IPS-11a (cell line): ENCODE results near the gene SEC11A.
A peak's percentile ranks its signal among the peaks of the same experiment; 100 is the strongest.
"Not testable (repeated sequence)": the region's sequence is repeated elsewhere in the genome, so short reads cannot be mapped to it uniquely, and the experiment has no call there.

Source experiments
- H3K4me3 ChIP-seq: one replicate; pipeline ENCODE4 v1.5.1; 2013; ENCODE audit warnings: low read depth, low read length, control low read depth

Gene SEC11A

DNA sequence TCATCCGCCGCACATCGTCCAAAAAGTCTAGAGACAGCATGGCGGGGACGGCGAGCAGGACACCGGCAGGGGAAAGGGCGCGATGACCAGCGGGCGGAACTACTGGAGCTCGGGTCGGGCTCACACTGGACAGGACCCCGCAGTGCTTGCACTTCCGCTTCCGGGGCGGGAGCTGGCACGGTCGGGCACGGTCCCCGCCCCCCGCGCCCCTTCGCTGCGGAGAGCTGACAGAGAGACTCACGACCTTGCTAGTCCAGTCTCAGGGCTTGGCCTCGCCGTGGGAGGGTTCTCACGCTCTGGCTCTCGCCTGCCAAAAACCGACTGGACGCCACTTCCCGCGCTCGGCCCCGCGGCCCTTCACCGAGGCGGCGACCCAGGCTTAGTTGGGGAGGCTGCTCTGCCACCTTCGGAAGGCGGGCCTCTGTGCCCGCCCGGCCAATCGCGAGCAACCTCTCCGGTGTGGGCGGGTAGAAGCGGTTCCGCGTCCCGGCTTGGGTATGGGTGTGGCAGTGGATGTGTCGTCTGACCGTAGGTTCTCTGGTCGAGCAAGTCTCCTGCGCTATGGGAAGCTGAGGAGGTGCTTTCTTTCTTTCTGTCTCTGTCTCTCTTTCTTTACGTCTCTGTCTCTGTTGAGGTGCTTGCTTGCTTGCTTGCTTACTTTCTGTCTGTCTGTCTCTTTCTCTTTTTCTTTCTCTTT lies at the start of gene SEC11A:
SEC11A (minus strand) TSS at position 104 of the 697 bp plus-strand sequence; CDS start at position 40, 64 bp downstream.
- H3K4me3 ChIP-seq, result peak within 1 kb of the TSS; percentile 90

DNA sequence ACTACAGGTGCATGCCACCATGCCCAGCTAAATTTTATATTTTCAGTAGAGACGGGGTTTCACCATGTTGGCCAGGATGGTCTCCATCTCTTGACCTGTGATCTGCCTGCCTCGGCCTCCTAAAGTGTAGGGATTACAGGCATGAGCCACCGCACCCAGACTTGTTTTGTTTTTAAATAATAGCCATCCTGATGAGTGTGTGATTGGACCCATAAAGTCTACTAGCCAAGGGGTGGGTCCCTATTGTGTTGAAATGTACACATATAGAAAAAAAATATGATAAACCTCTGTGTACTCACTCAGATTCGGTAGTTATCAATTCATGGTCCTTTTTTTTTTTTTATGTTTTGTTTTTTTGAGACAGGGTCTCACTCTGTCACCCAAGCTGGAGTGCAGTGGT lies 49.7 kb upstream of the SEC11A start:
- H3K4me3 ChIP-seq, result no peak overlapping the region

DNA sequence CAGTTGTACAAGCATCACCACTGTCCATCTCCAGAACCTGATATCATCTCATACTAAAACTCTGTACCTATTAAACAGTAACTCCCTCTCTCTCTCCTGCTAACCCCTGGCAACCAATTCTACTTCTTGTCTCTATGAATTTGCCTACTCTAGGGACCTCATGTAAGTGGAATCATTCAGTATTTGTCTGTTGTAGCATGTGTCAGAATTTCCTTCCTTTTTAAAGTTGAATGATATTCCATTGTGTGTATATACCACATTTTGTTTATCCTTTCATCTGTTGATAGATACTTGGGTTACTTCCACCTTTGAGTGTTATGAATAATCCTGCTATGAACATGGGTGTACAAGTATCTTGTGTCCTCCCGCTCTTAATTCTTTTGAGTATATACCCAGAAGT lies 49.0 kb upstream of the SEC11A start:
- H3K4me3 ChIP-seq, result no peak overlapping the region

GRCh38 chr15:84764585-84764984 lies 48.6 kb upstream of the SEC11A start:
- no peak overlapping the region for H3K4me3 ChIP-seq

DNA sequence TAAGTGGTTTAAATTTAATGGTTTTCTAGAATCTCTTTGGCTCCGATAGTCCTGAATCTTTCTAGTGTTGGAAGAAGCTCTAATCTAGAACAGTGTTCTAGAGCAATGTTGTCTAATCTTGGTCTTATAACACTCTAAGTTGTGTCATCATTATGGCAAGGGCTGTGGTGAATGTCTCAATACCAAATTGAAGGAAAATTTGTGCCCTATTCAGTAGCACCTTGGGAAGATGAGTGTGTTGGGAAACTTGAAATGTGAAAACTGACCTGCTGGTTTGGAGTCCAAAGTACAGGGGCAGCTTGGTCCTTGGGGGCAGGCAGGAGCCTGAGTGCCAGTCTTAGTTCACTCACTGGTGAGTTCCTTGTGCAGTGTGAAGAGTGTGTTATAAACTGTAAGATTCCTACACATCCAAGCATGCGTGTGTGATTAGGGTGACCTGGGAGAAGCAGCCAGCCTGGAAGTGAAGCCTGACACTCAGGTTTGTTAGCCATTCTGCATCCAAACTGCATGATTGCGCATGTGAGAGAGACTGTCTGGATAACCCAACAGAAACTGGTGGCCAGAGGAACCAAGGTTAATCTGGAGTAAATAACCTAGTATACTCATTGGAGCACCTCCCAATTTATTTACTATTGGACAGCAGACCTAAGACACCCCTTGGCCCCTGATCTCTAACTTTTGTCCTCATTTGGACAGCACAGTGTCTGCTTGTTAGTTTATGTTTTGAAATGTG lies 47.1 kb upstream of the SEC11A start:
- H3K4me3 ChIP-seq, result no peak overlapping the region

DNA sequence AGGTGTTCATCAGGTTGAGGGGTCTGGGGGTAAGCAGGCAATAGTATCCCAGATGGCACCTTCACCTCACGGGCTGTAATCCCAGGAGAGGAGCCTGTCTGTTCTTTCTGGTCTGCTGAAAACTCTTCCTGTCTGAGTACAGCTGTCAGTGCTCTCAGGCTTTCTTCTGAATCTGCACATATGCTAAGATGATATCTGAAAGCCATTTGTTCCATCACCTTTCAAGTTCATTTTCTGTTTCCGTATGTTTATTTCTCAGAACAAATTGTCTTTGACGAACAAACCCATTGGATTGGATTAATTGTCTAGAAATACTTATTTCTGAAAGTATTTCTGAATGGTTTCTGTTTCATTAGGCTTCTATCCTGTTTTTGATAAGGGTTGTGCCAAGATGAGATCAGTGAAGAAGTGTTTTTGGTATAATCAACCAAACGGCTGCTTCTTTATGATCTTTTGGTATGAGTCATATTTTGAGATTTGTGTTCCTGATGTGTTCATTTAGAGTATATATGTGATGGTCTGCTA lies 45.7 kb upstream of the SEC11A start:
- no peak overlapping the region for H3K4me3 ChIP-seq

DNA sequence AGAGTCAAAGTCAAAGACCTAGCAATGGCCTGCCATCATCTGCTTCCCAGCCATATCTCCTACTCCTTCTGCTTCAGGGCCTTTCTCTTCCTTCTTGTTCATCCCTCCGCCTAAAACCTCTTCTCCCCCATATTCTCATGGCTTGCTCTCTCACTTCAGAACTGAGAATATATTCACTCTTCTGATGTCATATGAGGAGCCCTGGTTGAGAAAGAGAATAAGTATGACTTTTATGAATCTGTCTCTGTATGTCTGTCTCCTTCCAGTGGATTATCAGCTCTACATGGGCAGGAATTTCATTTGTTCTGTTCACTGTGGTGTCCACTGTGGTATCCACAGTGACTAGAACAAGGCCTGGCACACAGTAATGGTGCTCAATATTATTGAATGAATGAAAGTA lies 44.3 kb upstream of the SEC11A start:
- H3K4me3 ChIP-seq, result no peak overlapping the region

DNA sequence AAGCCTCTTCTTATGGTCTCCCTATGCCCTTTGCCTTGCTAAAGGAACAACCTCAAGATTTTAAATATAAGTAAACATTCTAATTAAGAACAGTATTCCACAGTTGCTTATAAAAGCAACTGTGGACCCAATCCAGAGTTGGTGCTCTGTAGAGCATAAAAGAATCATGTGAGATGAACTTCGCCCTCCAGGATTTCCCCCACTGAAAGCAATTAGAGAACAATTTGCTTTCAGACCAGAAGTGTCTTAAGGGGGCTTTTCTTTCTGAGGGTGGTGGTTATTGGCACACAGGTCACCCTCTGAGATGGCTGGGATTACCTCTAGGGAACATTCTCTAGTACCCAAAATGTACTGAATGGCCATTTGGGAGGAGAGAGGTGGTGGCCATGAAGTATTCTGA lies 43.1 kb upstream of the SEC11A start:
- H3K4me3 ChIP-seq, result no peak overlapping the region

DNA sequence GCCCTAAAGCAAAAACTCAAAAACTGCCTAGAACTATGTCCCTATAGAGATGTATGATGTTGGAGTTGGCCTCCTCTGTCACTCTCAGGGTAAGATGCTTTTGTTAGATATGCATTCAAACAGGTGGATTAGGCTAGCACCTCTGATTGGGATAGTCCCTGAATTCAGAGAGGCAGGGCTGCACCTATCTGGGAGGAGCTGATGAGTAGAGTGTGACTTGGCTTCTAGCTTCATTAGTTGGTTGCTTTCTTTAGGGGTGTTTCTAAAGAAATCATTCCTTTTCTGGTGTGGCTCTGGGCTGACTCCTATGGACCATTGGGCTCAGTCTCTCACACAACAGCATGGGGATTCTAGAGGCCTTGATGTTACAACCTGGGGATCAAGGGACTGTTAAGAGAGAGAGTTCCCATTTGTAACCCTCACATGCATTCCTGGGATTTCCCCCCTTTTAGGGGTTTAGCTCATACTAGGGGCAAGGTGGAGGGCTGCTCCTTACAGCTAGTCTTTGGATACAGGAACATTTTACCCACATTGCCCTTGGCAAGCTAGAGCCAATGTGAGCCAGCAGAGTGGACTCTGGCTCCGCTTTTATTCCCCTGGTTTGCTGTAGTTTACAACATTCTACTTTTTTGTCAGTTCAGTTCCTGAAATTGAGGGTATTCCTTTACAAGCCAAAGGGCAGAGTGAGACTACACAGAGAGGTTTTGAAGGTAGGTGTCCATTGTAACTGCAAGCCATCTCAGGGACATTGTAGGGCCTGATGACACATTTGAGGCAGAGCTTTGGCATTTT lies 40.0 kb upstream of the SEC11A start:
- H3K4me3 ChIP-seq, result no peak overlapping the region

DNA sequence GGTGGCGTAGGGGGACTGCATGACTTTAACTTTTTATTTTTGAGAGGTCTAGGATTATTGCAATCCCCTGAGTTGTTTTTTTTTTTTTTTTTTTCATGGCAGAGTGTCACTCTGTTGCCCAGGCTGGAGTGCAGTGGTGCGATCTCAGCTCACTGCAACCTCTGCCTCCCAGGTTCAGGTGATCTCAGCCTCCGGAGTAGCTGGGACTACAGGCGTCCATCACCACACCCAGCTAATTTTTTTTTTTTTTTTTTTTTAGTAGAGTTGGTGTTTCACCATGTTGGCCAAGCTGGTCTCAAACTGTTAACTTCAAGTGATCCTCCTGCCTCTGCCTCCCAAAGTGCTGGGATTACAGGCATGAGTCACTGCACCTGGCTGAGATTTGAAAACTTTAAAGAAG lies 39.0 kb upstream of the SEC11A start:
- not testable (repeated sequence) for H3K4me3 ChIP-seq

DNA sequence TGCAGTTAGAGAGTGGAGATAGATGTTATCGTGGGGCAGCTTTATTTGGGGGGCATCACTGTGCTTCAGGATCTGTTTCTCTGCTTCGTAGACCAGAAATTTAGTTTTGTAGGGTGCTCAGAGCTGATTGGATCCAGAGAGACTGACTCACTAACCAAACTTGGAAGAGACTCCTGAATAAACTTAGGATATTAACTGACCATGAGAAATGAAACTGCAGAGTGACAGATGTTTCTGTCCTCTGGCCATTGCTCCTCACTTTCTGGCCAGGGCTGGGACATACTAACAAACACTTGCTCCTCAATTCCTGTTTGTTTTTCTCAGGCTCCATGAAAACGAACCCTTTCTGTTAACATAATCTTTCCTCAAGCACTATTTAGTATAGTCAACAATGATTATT lies 36.8 kb upstream of the SEC11A start:
- no peak overlapping the region for H3K4me3 ChIP-seq

GRCh38 chr15:84752195-84752594 lies 36.3 kb upstream of the SEC11A start:
- H3K4me3 ChIP-seq, result no peak overlapping the region

DNA sequence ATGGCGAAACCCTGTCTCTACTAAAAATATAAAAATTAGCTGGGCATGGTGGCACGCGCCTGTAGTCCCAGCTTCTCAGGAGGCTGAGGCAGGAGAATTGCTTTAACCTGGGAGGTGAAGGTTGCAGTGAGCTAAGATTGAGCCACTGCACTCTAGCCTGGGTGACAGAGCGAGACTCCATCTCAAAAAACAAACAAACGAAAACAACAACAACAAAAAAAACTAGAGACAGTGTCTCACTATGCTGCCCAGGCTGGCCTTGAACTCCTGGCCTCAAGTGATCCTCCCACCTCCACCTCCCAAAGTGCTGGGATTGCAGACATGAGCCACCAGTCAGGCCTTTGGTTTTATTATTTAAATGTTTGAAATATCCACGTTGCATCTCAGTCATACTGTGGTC lies 35.8 kb upstream of the SEC11A start:
- not testable (repeated sequence) for H3K4me3 ChIP-seq

- no peak overlapping the region for H3K4me3 ChIP-seq
Observed at GRCh38 chr15:84750583-84751092, 34.7 kb upstream of the SEC11A start.

GRCh38 chr15:84749111-84749991 lies 33.4 kb upstream of the SEC11A start:
- peak overlapping the region; percentile 75 for H3K4me3 ChIP-seq

- H3K4me3 ChIP-seq, result peak within 1 kb of the TSS; percentile 75
Observed at GRCh38 chr15:84748274-84749110, 32.6 kb upstream of the SEC11A start, which contains the start of gene ZNF592. Gene ZNF592 (plus strand): TSS chr15:84748592. CDS start chr15:84782676, 34,084 bp downstream.

- H3K4me3 ChIP-seq, result peak overlapping the region; percentile 71
Observed at GRCh38 chr15:84747416-84748273, 31.7 kb upstream of the SEC11A start.

DNA sequence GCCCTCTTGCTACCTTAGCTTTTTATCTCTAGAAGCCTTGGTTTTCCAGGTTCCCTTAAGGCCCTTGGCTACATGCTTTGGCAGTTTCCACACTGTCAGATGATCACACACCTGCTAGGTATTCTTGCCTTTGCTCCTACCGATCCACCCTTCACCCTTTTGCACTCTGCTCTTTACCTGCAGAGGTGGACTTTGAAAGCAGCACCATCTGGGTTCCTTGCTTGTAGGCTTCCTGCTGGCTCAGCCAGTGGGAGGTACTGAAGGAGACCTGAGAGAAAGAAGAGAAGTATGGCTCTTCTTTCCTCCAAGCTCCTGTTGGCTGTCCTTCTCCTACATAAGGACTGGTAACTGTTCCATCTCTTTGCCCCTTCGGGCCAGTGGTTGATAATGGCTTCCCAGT lies 25.2 kb upstream of the SEC11A start:
- H3K4me3 ChIP-seq, result no peak overlapping the region
